Measurements from ENCODE around the gene CPNE2. TPM values are rescaled to one million over a fixed set of nuclear protein-coding genes. Genes with fewer than 3 reads are reported as not detected.

Gene CPNE2
- total and polyA plus RNA-seq, 4 donors: 6.8 to 14.6 (median 11.0) TPM

DNA sequence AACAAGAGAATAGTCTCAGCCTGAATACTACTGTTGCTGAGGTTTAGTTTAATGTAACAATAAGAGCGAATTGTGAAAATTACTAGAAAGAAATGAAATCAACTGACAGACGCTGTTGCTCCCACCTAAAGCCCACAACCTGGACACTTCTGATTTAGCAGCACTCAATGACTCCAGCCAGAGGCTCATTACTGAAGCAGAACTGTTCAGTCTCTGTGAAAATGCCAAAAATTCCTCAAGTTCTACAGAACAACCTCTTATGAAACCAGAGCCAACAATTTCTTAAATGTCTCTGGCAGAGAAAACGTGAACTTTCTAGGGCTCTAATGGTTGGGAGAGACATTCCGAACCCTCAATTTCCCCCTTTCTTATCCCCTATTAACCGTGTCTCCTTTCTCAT is 83.5 kb downstream of the CPNE2 start:
- no peak for DNase-seq (ENCODE audit: low spot score)
- 88% methylated on average over 5 of the region's 5 CpGs for WGBS
- H3K4me3 ChIP-seq (ENCODE audit: low read depth in 1 of 3, low read length in 3 of 3): no peak overlapping the region
- H3K9ac ChIP-seq (ENCODE audit: low read depth in 1 of 2, low read length in 2 of 2): no peak overlapping the region
- no peak overlapping the region for H3K27ac ChIP-seq (ENCODE audit: low read depth in 1 of 2, low read length in 2 of 2)
- H3K9me3 ChIP-seq (ENCODE audit: control insufficient read depth in 4 of 4, low read length in 3 of 4): no peaks in the 10 kb centered on the region
- peaks cover 2 to 18% (median 15%) of the 10 kb centered on the region in 4 donors for H3K36me3 ChIP-seq (ENCODE audit: control insufficient read depth in 4 of 4, insufficient read depth in 3 of 4, low read depth in 1 of 4, low read length in 3 of 4)
- H3K27me3 ChIP-seq (ENCODE audit: control insufficient read depth in 4 of 4, insufficient read depth in 4 of 4, low read length in 3 of 4): no peaks in the 10 kb centered on the region
- TF ChIP-seq FOXA2 (IDR thresholded peaks at IDR 0.05): no peak
- H3K4me1 ChIP-seq (ENCODE audit: control insufficient read depth in 4 of 4, insufficient read depth in 4 of 4, low read length in 3 of 4): peaks cover 0 to 6% (median 4%) of the 10 kb centered on the region in 4 donors

DNA sequence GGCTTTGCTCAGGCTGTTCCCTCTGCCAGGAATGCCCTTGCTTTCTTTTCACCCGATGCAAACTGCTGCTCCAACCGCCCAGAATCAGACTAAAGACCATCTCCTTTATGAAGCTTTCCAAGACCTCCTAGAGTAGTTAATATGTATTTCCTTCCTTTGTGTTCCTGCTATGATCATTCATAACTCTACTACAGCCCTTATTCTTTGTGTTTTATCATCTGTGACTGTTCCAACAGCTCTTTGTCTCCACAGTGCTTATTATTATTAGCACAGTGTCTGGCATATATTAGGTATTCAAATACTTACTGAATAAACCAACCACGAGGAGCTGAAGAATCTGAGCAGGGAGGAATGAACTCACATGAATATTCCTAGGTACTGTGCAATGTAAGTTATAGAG is 85.8 kb downstream of the CPNE2 start:
- no peak overlapping the region for H3K27ac ChIP-seq (ENCODE audit: low read depth in 1 of 2, low read length in 2 of 2)
- no peaks in the 10 kb centered on the region for H3K36me3 ChIP-seq (ENCODE audit: control insufficient read depth in 4 of 4, insufficient read depth in 3 of 4, low read depth in 1 of 4, low read length in 3 of 4)
- peaks cover 0 to 6% (median 4%) of the 10 kb centered on the region in 4 donors for H3K4me1 ChIP-seq (ENCODE audit: control insufficient read depth in 4 of 4, insufficient read depth in 4 of 4, low read length in 3 of 4)
- 77% methylated on average over 3 of the region's 3 CpGs for WGBS
- TF ChIP-seq ZBTB33 (IDR thresholded peaks at IDR 0.05) (no peak), FOXA2 (IDR thresholded peaks at IDR 0.05) (no peak), EGR1 (IDR thresholded peaks at IDR 0.05; ENCODE audit: low read depth in 2 of 2) (no peak), FOXA1 (IDR thresholded peaks at IDR 0.05) (no peak)
- no peak overlapping the region for H3K9ac ChIP-seq (ENCODE audit: low read depth in 1 of 2, low read length in 2 of 2)
- no peaks in the 10 kb centered on the region for H3K27me3 ChIP-seq (ENCODE audit: control insufficient read depth in 4 of 4, insufficient read depth in 4 of 4, low read length in 3 of 4)
- no peak overlapping the region for H3K4me3 ChIP-seq (ENCODE audit: low read depth in 1 of 3, low read length in 3 of 3)
- no peak for DNase-seq (ENCODE audit: low spot score)
- no peaks in the 10 kb centered on the region for H3K9me3 ChIP-seq (ENCODE audit: control insufficient read depth in 4 of 4, low read length in 3 of 4)

DNA sequence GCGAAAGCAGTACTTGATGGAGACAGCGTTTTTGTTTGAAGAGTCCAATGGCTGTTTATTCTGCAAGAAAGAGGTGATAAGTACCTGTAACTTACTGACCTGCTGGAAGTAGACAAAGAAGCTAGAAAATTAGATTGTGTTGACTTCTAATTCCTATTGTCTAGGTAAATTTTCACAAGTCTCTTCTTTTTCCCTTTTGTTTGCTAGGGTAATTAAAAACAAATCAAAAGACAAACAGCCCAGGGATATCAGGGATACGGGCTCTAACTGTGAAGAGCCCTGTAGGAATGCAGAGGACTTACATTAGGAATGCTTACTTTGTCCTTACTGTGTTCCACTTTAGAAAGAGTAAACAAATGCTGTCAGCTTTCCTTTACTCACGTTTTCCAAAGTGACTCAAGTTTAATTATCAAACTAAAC is 86.4 kb downstream of the CPNE2 start:
- H3K36me3 ChIP-seq (ENCODE audit: control insufficient read depth in 4 of 4, insufficient read depth in 3 of 4, low read depth in 1 of 4, low read length in 3 of 4): no peaks in the 10 kb centered on the region
- no peak overlapping the region for H3K9ac ChIP-seq (ENCODE audit: low read depth in 1 of 2, low read length in 2 of 2)
- 58% methylated on average over 4 of the region's 4 CpGs for WGBS
- peaks cover 0 to 6% (median 4%) of the 10 kb centered on the region in 4 donors for H3K4me1 ChIP-seq (ENCODE audit: control insufficient read depth in 4 of 4, insufficient read depth in 4 of 4, low read length in 3 of 4)
- no peaks in the 10 kb centered on the region for H3K27me3 ChIP-seq (ENCODE audit: control insufficient read depth in 4 of 4, insufficient read depth in 4 of 4, low read length in 3 of 4)
- H3K27ac ChIP-seq (ENCODE audit: low read depth in 1 of 2, low read length in 2 of 2): peak overlapping the region in 1 of 2 donors; percentile 42
- TF ChIP-seq JUND (IDR thresholded peaks at IDR 0.05): peak in 1 of 2 donors; percentile 18
- TF ChIP-seq, protein P1, sequence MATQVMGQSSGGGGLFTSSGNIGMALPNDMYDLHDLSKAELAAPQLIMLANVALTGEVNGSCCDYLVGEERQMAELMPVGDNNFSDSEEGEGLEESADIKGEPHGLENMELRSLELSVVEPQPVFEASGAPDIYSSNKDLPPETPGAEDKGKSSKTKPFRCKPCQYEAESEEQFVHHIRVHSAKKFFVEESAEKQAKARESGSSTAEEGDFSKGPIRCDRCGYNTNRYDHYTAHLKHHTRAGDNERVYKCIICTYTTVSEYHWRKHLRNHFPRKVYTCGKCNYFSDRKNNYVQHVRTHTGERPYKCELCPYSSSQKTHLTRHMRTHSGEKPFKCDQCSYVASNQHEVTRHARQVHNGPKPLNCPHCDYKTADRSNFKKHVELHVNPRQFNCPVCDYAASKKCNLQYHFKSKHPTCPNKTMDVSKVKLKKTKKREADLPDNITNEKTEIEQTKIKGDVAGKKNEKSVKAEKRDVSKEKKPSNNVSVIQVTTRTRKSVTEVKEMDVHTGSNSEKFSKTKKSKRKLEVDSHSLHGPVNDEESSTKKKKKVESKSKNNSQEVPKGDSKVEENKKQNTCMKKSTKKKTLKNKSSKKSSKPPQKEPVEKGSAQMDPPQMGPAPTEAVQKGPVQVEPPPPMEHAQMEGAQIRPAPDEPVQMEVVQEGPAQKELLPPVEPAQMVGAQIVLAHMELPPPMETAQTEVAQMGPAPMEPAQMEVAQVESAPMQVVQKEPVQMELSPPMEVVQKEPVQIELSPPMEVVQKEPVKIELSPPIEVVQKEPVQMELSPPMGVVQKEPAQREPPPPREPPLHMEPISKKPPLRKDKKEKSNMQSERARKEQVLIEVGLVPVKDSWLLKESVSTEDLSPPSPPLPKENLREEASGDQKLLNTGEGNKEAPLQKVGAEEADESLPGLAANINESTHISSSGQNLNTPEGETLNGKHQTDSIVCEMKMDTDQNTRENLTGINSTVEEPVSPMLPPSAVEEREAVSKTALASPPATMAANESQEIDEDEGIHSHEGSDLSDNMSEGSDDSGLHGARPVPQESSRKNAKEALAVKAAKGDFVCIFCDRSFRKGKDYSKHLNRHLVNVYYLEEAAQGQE (IDR thresholded peaks at IDR 0.05): no peak
- no peaks in the 10 kb centered on the region for H3K9me3 ChIP-seq (ENCODE audit: control insufficient read depth in 4 of 4, low read length in 3 of 4)
- H3K4me3 ChIP-seq (ENCODE audit: low read depth in 1 of 3, low read length in 3 of 3): no peak overlapping the region
- no peak for DNase-seq (ENCODE audit: low spot score)

GRCh38 chr16:57179215-57179828 is 86.9 kb downstream of the CPNE2 start:
- no peaks in the 10 kb centered on the region for H3K27me3 ChIP-seq (ENCODE audit: control insufficient read depth in 4 of 4, insufficient read depth in 4 of 4, low read length in 3 of 4)
- H3K27ac ChIP-seq (ENCODE audit: low read depth in 1 of 2, low read length in 2 of 2): peak overlapping the region in 1 of 2 donors; percentile 42
- 35% methylated on average over 3 of the region's 3 CpGs for WGBS
- H3K9me3 ChIP-seq (ENCODE audit: control insufficient read depth in 4 of 4, low read length in 3 of 4): no peaks in the 10 kb centered on the region
- H3K4me3 ChIP-seq (ENCODE audit: low read depth in 1 of 3, low read length in 3 of 3): no peak overlapping the region
- TF ChIP-seq YY1 (IDR thresholded peaks at IDR 0.05): no peak
- TF ChIP-seq FOXA2 (IDR thresholded peaks at IDR 0.05): no peak
- TF ChIP-seq FOXA1 (IDR thresholded peaks at IDR 0.05): no peak
- no peak for TF ChIP-seq RXRA (IDR thresholded peaks at IDR 0.05)
- TF ChIP-seq HNF4A (conservative IDR thresholded peaks at IDR 0.05): no peak
- TF ChIP-seq, protein P1 (IDR thresholded peaks at IDR 0.05): no peak
- TF ChIP-seq JUND (IDR thresholded peaks at IDR 0.05): peak in 1 of 2 donors; percentile 7
- no peak for DNase-seq (ENCODE audit: low spot score)
- H3K4me1 ChIP-seq (ENCODE audit: control insufficient read depth in 4 of 4, insufficient read depth in 4 of 4, low read length in 3 of 4): peaks cover 0 to 6% (median 4%) of the 10 kb centered on the region in 4 donors
- H3K36me3 ChIP-seq (ENCODE audit: control insufficient read depth in 4 of 4, insufficient read depth in 3 of 4, low read depth in 1 of 4, low read length in 3 of 4): no peaks in the 10 kb centered on the region
- H3K9ac ChIP-seq (ENCODE audit: low read depth in 1 of 2, low read length in 2 of 2): no peak overlapping the region
